Central memory CD8-positive, alpha-beta T cell (primary cell): ENCODE measurements around the gene DCBLD2.

Experiments used
- ATAC-seq: fragments of 150-1000 bp; cut with Tn5 transposase; replicated peaks from 2 replicates; pipeline ENCODE4 v1.10.0; 2022; ENCODE audit warnings: mild to moderate bottlenecking, moderate FRiP score, moderate number of reproducible peaks; ENCODE audit not compliant: poor library complexity, severe bottlenecking; ENCODE audit errors: extremely low read depth
- DNase-seq, 2 donors: peaks; one replicate each; pipeline ENCODE4 v3.0.0; 2021; ENCODE audit warnings: low spot score in 2 of 2
- H3K27ac Mint-ChIP-seq: one replicate; pipeline ENCODE4 v1.8.0; 2022; ENCODE audit warnings: low read depth, mild to moderate bottlenecking, moderate library complexity, mixed read lengths
- H3K27me3 Mint-ChIP-seq: one replicate; pipeline ENCODE4 v1.8.0; 2022; ENCODE audit warnings: mixed read lengths
- H3K36me3 Mint-ChIP-seq: one replicate; pipeline ENCODE4 v1.8.0; 2022; ENCODE audit warnings: mild to moderate bottlenecking, moderate library complexity, mixed read lengths; ENCODE audit not compliant: insufficient read depth
- H3K4me1 Mint-ChIP-seq: one replicate; pipeline ENCODE4 v1.8.0; 2022; ENCODE audit warnings: mixed read lengths
- H3K4me3 Mint-ChIP-seq: one replicate; pipeline ENCODE4 v1.8.0; 2022; ENCODE audit warnings: mild to moderate bottlenecking, moderate library complexity, mixed read lengths
- H3K9me3 Mint-ChIP-seq: one replicate; pipeline ENCODE4 v1.8.0; 2022; ENCODE audit warnings: mixed read lengths

The DCBLD2 gene

DNA sequence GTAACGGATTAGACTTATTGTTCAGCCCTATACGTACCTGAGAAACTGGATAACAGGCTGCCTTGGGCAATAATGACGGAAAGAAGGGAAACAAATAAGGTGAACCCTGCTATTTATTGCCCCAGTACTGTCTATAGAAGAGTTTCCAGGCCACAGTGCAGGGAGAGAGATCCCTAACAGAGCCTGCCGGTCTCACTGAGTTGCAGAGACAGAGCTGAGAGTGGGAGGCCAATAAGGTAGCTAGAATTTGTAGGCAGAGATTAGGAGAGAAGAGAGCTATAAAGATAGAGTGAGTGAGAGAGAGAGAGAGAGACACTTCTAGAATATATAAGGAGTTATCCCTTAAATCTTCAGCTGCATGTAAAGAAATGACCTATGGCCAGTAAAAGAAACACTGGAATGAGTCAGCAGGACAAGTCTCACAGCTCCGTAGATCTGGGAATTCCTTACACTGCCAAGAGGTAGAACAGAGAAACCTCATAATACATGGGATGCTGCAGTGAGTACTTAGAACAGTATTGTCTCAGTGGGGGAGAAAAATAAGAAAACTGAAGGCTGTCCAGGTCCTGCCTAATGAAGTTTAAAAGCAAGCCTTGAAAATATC is 86.6 kb downstream of the DCBLD2 start:
- ATAC-seq (no peak), DNase-seq (no peak)
- Mint-ChIP-seq H3K36me3 (peaks cover 2% of the 10 kb centered on the region), H3K4me1 (no peaks in the 10 kb centered on the region), H3K4me3 (no peak overlapping the region), H3K27ac (no peak overlapping the region), H3K27me3 (no peaks in the 10 kb centered on the region), H3K9me3 (no peaks in the 10 kb centered on the region)

GRCh38 chr3:98812851-98813374 is 88.6 kb downstream of the DCBLD2 start:
- no peak overlapping the region for H3K27ac Mint-ChIP-seq
- H3K9me3 Mint-ChIP-seq = no peaks in the 10 kb centered on the region
- DNase-seq (no peak), ATAC-seq (no peak)
- no peaks in the 10 kb centered on the region for H3K4me1 Mint-ChIP-seq
- H3K36me3 Mint-ChIP-seq = peaks cover 2% of the 10 kb centered on the region
- no peak overlapping the region for H3K4me3 Mint-ChIP-seq
- H3K27me3 Mint-ChIP-seq = peaks cover 10% of the 10 kb centered on the region

DNA sequence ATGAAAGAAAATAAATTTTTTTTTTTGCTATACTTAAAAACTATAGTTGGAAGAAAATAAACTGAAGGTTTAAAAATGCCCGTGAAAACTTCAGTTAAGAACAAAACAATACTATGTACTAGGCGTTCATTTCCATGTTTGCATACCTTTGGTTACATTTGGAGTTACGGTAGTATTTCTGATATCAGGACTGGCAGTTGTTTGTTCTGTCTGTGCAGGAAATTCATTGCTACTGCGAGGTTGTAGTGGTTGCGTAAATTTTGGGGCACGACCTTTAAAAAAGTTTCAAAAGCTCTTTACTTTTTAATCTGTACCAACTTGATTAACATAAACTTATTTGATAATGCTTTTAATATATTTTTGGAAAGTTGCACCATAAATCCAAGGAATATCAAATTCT is 90.4 kb downstream of the DCBLD2 start:
- no peak overlapping the region for H3K27ac Mint-ChIP-seq
- H3K36me3 Mint-ChIP-seq = peaks cover 2% of the 10 kb centered on the region
- no peaks in the 10 kb centered on the region for H3K9me3 Mint-ChIP-seq
- no peak overlapping the region for H3K4me3 Mint-ChIP-seq
- no peak for ATAC-seq
- H3K4me1 Mint-ChIP-seq = no peaks in the 10 kb centered on the region
- peaks cover 16% of the 10 kb centered on the region for H3K27me3 Mint-ChIP-seq
- DNase-seq = no peak

- H3K4me1 Mint-ChIP-seq = no peaks in the 10 kb centered on the region
- peaks cover 29% of the 10 kb centered on the region for H3K27me3 Mint-ChIP-seq
- ATAC-seq = no peak
Measured at GRCh38 chr3:98809557-98809956, 91.9 kb downstream of the DCBLD2 start.

DNA sequence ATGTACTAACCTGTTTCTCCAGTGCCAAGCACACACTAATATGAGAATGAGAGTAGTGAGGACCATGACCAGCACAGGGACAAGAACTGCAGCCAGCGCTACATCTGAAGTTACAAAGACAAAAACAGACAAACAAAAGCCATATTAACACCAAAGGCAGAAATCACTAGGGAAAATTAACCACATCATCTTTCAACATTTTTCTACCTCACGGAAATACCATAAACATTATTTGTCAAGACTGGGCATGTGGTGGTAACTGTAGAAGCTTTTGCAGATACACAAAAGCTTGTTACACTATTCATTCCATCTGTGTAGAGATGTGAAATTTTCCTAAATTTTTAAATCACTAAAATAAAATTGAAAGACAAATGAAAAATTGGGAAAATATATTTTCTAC is 93.4 kb downstream of the DCBLD2 start:
- Mint-ChIP-seq H3K4me3 (no peak overlapping the region), H3K27me3 (peaks cover 35% of the 10 kb centered on the region), H3K36me3 (no peaks in the 10 kb centered on the region), H3K4me1 (no peaks in the 10 kb centered on the region), H3K27ac (no peak overlapping the region), H3K9me3 (no peaks in the 10 kb centered on the region)
- ATAC-seq (no peak), DNase-seq (no peak)

More at GRCh38 chr3:98809557-98809956, 91.9 kb downstream of the DCBLD2 start:
- no peak overlapping the region for H3K4me3 Mint-ChIP-seq
- no peak for DNase-seq
- H3K9me3 Mint-ChIP-seq = no peaks in the 10 kb centered on the region
- H3K36me3 Mint-ChIP-seq = no peaks in the 10 kb centered on the region
- H3K27ac Mint-ChIP-seq = no peak overlapping the region

GRCh38 chr3:98807561-98807960 is 93.9 kb downstream of the DCBLD2 start:
- ATAC-seq (no peak), DNase-seq (no peak)
- Mint-ChIP-seq H3K9me3 (no peaks in the 10 kb centered on the region), H3K4me3 (no peak overlapping the region), H3K4me1 (no peaks in the 10 kb centered on the region), H3K36me3 (no peaks in the 10 kb centered on the region), H3K27me3 (peaks cover 35% of the 10 kb centered on the region), H3K27ac (no peak overlapping the region)

DNA sequence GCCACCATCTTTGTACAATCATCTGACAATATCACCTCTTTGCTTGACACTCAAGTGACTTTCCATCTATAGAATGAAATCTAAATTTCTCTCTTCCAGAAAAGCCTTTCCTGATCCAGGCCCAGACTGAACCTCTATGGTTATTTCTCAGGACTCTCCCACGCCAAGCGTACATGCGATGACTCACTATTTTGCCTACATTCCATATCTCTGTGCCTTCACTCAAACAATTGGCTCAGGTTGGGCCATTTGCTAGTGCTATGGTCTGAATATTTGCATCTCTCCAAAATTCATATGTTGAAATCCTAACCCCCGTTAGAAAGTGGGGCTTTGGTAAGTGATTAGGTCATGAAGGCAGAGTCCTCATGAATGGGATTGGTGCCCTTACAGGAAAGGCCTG is 94.5 kb downstream of the DCBLD2 start:
- Mint-ChIP-seq H3K4me3 (no peak overlapping the region), H3K27me3 (peaks cover 35% of the 10 kb centered on the region), H3K4me1 (no peaks in the 10 kb centered on the region), H3K9me3 (no peaks in the 10 kb centered on the region), H3K36me3 (no peaks in the 10 kb centered on the region), H3K27ac (no peak overlapping the region)
- DNase-seq = no peak
- ATAC-seq = no peak

- Mint-ChIP-seq H3K36me3 (no peaks in the 10 kb centered on the region), H3K9me3 (no peaks in the 10 kb centered on the region), H3K27me3 (peaks cover 35% of the 10 kb centered on the region), H3K27ac (no peak overlapping the region), H3K4me3 (no peak overlapping the region), H3K4me1 (no peaks in the 10 kb centered on the region)
- ATAC-seq (no peak), DNase-seq (no peak)
Measured at GRCh38 chr3:98806521-98806920, 95.0 kb downstream of the DCBLD2 start.

- DNase-seq = no peak
- ATAC-seq = no peak
- H3K9me3 Mint-ChIP-seq = no peaks in the 10 kb centered on the region
- no peak overlapping the region for H3K27ac Mint-ChIP-seq
- H3K36me3 Mint-ChIP-seq = no peaks in the 10 kb centered on the region
- H3K27me3 Mint-ChIP-seq = peaks cover 35% of the 10 kb centered on the region
- no peak overlapping the region for H3K4me3 Mint-ChIP-seq
- H3K4me1 Mint-ChIP-seq = no peaks in the 10 kb centered on the region
Measured at GRCh38 chr3:98805571-98805970, 95.9 kb downstream of the DCBLD2 start.

- ATAC-seq = no peak
- H3K36me3 Mint-ChIP-seq = no peaks in the 10 kb centered on the region
- H3K4me3 Mint-ChIP-seq = no peak overlapping the region
Measured at GRCh38 chr3:98801043-98801747, 100.3 kb downstream of the DCBLD2 start.

GRCh38 chr3:98800401-98800800 is 101.1 kb downstream of the DCBLD2 start:
- H3K4me1 Mint-ChIP-seq = no peaks in the 10 kb centered on the region
- H3K27me3 Mint-ChIP-seq = peaks cover 13% of the 10 kb centered on the region
- H3K9me3 Mint-ChIP-seq = no peaks in the 10 kb centered on the region
- no peaks in the 10 kb centered on the region for H3K36me3 Mint-ChIP-seq
- H3K4me3 Mint-ChIP-seq = no peak overlapping the region
- no peak for ATAC-seq
- H3K27ac Mint-ChIP-seq = no peak overlapping the region
- DNase-seq = no peak

More at GRCh38 chr3:98801043-98801747, 100.3 kb downstream of the DCBLD2 start:
- Mint-ChIP-seq H3K4me1 (no peaks in the 10 kb centered on the region), H3K27me3 (peaks cover 20% of the 10 kb centered on the region), H3K9me3 (no peaks in the 10 kb centered on the region), H3K27ac (no peak overlapping the region)
- no peak for DNase-seq

DNA sequence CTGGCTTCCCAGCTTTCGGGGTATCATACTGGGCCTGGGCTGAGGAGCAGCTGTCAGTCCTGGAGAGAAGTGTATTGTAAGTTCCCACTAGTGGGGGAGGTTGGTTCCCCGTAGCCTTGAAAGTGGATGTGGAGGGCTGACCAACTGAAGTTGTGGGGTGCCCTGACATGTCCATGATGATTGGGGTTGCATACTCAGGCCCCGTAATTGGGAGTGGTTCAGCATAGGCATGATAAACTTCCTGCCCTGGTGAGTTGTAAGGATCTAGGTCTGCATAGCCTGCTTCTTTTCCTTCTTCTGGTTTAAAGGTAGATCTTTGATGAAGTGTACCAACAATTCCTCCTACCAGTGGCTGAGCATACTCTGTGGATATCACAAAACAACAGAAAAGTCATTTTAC is 102.0 kb downstream of the DCBLD2 start:
- Mint-ChIP-seq H3K4me3 (no peak overlapping the region), H3K27me3 (peaks cover 15% of the 10 kb centered on the region), H3K9me3 (no peaks in the 10 kb centered on the region), H3K4me1 (no peaks in the 10 kb centered on the region), H3K27ac (no peak overlapping the region), H3K36me3 (peaks cover 2% of the 10 kb centered on the region)
- ATAC-seq = no peak
- DNase-seq = no peak

- no peak overlapping the region for H3K4me3 Mint-ChIP-seq
- H3K9me3 Mint-ChIP-seq = no peaks in the 10 kb centered on the region
- DNase-seq = no peak
- peaks cover 16% of the 10 kb centered on the region for H3K27me3 Mint-ChIP-seq
- H3K4me1 Mint-ChIP-seq = no peaks in the 10 kb centered on the region
- H3K27ac Mint-ChIP-seq = no peak overlapping the region
- H3K36me3 Mint-ChIP-seq = peaks cover 2% of the 10 kb centered on the region
- no peak for ATAC-seq
Measured at GRCh38 chr3:98798820-98799219, 102.7 kb downstream of the DCBLD2 start.
